Left lung (tissue), 10 donors: Measurements from ENCODE around the gene CD34. TPM values are rescaled to one million over a fixed set of nuclear protein-coding genes. Genes with fewer than 3 reads are reported as not detected.

Experiments used
- ATAC-seq: fragments of 200-7000 bp; cut with Tn5 transposase; one replicate; pipeline ENCODE4 v1.9.1; 2020; ENCODE audit warnings: moderate library complexity
- DNase-seq, 4 donors: peaks; one replicate each; pipeline ENCODE4 v3.0.0-alpha.2; 2013 to 2020
- H3K27ac ChIP-seq, 2 donors: fragments of 200-600 bp; sonication (generic) in 1 of 2; one replicate each; pipeline versions ENCODE4 v1.5.0 to v1.8.0; 2020 to 2021
- H3K27me3 ChIP-seq, 2 donors: fragments of 200-600 bp; sonication (generic) in 1 of 2; one replicate each; pipeline versions ENCODE4 v1.5.0 to v1.8.0; 2020 to 2021
- H3K36me3 ChIP-seq, 2 donors: fragments of 200-600 bp; sonication (generic) in 1 of 2; one replicate each; pipeline versions ENCODE4 v1.5.0 to v1.8.0; 2020 to 2021
- H3K4me1 ChIP-seq, 2 donors: fragments of 200-600 bp; one replicate each; pipeline ENCODE4 v1.8.0; 2021
- H3K4me3 ChIP-seq, 2 donors: fragments of 200-600 bp; sonication (generic) in 1 of 2; one replicate each; pipeline versions ENCODE4 v1.5.0 to v1.8.0; 2020 to 2021; ENCODE audit warnings: mild to moderate bottlenecking in 1 of 2
- H3K9me3 ChIP-seq, 2 donors: fragments of 200-600 bp; sonication (generic) in 1 of 2; one replicate each; pipeline versions ENCODE4 v1.5.0 to v1.8.0; 2020 to 2021
- intact Hi-C, 2 donors: fragments of 100-400 bp; cut with DNase I; formaldehyde crosslinking; loops; one replicate each; pipeline versions ENCODE4 v1.11.2 to v1.14.2; 2022
- polyA plus RNA-seq, 6 donors: library from polyadenylated mRNA; unstranded; fragments of 120-200 nt; gene quantifications; one replicate each; pipeline ENCODE4 v1.2.1, GENCODE V29; 2013; ENCODE audit not compliant: insufficient read length in 6 of 6
- total RNA-seq, 2 donors: library from RNA; stranded (reverse); fragmentation: NEBNext Ultra II Directional; extraction: Animal tissue kit (Norgen Biotek cat#: 25700); gene quantifications; one replicate each; pipeline ENCODE4 v1.2.1, GENCODE V29; 2021
- TF ChIP-seq, protein P1 (sequence below), 2 donors: fragments of 200-600 bp; sonication (generic) in 1 of 2; IDR thresholded peaks; one replicate each; pipeline versions ENCODE4 v1.5.0 to v1.8.0; 2021; ENCODE audit warnings: antibody characterized with exemption in 2 of 2
- donor health status: DM: no; HTN: yes; CAD: no.
- donor health status: DM: no; HTN: no; CAD: no.

The CD34 gene
- total and polyA plus RNA-seq, 8 donors: 40.8 to 160 (median 137) TPM

DNA sequence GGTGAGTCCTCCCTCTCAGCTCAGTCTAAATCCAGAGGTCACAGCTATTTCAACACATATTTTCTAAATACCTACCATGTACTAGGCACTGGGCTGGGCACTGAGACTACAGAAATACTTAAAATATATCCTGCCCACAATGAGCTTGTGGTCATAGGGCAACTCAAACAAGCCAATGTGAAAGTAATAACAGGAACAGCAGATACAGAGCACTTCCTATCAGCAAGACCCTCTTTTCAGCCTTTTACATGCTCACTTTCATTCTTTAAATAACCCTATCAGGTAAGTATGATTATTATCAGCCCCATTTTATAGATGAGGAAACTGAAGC is 71.9 kb downstream of the CD34 start:
- ATAC-seq: no peak
- Histone ChIP-seq H3K4me3 (no peak overlapping the region), H3K36me3 (peaks cover 0 to 3% of the 10 kb centered on the region in 2 donors), H3K27me3 (no peaks in the 10 kb centered on the region), H3K27ac (no peak overlapping the region), H3K9me3 (no peaks in the 10 kb centered on the region), H3K4me1 (peaks cover 0 to 80% of the 10 kb centered on the region in 2 donors)
- TF ChIP-seq, protein P1, sequence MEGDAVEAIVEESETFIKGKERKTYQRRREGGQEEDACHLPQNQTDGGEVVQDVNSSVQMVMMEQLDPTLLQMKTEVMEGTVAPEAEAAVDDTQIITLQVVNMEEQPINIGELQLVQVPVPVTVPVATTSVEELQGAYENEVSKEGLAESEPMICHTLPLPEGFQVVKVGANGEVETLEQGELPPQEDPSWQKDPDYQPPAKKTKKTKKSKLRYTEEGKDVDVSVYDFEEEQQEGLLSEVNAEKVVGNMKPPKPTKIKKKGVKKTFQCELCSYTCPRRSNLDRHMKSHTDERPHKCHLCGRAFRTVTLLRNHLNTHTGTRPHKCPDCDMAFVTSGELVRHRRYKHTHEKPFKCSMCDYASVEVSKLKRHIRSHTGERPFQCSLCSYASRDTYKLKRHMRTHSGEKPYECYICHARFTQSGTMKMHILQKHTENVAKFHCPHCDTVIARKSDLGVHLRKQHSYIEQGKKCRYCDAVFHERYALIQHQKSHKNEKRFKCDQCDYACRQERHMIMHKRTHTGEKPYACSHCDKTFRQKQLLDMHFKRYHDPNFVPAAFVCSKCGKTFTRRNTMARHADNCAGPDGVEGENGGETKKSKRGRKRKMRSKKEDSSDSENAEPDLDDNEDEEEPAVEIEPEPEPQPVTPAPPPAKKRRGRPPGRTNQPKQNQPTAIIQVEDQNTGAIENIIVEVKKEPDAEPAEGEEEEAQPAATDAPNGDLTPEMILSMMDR (IDR thresholded peaks at IDR 0.05): no peak
- intact Hi-C loops: no loop called here
- DNase-seq: no peak

DNA sequence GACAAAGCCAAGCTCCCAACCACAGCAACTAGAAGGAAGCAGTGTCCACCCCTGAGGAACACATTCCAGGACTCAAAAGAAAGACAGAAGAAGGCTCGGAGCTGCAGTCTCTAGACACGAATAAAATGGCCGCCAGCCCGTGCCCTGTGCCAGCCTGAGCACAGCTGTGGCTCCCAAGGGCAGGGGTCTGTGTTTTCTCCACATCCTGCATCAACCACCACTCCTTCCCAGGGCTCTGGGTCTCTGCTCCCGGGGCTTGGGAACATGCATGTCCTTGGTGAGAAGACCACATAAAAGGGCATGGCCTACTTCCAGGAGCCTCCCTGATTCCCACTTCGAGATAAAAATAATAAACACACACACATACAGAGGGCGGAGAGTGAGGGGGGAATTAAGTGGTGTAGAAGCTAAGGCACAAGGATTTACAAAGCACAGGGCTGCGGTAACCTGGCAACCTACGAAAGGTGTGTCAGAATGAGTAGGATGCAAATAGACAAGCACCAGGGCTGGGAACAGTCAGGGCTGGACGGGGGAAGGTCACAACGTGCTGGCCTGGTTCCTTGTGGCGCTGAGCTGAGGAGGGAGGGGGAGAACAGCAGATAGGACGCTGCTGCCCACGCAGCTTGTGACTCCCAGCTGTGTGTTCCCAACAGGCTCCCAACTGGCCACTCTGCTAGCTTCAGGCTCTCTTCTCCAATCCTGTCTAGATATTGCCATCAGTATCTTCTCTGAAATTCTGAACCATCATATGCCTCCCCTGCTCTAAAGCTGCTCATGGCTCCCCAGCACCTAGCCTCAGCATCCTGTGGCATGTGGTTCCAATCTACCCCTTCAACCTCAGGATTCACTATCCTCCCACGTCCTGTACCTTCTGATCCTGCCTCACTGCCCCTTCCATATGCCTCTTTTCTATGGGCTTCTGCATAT is 72.5 kb downstream of the CD34 start:
- peaks cover 0 to 3% of the 10 kb centered on the region in 2 donors for H3K36me3 ChIP-seq
- intact Hi-C loops: no loop called here
- TF ChIP-seq, protein P1 (IDR thresholded peaks at IDR 0.05): no peak
- no peak overlapping the region for H3K4me3 ChIP-seq
- peak overlapping the region in 1 of 2 donors; percentile 20 for H3K27ac ChIP-seq
- peak; percentile 48 for ATAC-seq
- H3K27me3 ChIP-seq: no peaks in the 10 kb centered on the region
- H3K9me3 ChIP-seq: no peaks in the 10 kb centered on the region
- H3K4me1 ChIP-seq: peaks cover 0 to 80% of the 10 kb centered on the region in 2 donors
- no peak for DNase-seq

DNA sequence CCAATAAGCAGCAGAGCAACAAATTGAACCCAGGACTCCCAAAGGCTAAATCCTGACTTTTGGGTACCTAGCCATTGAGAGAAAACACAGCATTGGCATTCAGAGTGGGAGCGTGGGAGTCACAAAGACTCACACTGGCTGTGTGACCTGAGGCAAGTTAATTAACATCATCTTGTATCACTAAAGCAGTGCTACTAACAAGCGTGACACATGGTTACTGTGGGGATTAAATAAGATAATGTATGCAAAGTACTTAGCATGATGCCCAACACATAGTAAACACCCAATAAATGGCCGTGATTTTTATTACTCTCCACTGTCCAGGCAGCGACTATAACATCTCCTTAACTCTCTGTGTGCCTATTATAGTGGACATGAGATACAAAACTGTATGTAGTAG is 73.3 kb downstream of the CD34 start:
- H3K27me3 ChIP-seq: no peaks in the 10 kb centered on the region
- H3K27ac ChIP-seq: peak overlapping the region in 1 of 2 donors; percentile 20
- H3K4me3 ChIP-seq: no peak overlapping the region
- intact Hi-C loops: no loop called here
- TF ChIP-seq, protein P1 (IDR thresholded peaks at IDR 0.05): no peak
- DNase-seq (no peak), ATAC-seq (no peak)
- H3K4me1 ChIP-seq: peaks cover 0 to 82% of the 10 kb centered on the region in 2 donors
- H3K9me3 ChIP-seq: no peaks in the 10 kb centered on the region
- H3K36me3 ChIP-seq: peaks cover 0 to 3% of the 10 kb centered on the region in 2 donors

DNA sequence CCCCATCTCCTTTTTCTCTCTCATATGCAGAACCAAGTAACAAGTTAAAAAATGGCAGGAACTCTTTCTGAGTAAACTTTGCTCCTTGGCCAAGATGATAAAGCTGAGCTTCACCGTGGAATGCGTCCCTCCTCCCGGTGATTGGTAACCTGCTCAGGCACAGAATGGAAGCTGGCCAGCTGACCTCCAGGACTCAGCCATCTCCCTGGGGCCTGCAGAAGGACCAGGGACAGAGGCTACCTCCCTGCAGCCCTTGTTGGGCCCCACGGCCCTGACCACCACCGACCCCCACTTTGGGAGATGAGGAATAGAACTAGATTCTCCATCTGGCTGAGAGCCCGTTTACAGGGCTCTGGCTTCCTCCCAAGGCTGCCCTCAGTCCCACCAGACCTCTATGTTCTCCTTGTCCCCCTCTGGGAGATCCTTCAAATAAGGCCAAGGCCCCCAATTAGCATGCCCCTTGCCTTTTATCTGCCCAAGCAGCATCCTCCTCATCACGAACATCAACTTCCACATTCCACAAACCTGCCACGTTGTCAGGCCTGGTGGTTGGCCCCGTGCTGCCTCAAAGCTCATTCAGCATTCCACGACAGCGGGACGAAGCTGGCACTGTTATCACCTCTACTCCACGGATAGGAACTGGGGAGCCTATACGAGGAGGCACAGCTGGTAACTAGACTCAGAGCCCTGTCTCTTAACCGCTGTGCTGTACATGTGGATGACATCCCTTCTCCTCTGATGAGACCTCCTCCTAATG is 74.2 kb downstream of the CD34 start:
- Histone ChIP-seq H3K27me3 (no peaks in the 10 kb centered on the region), H3K9me3 (no peaks in the 10 kb centered on the region), H3K4me3 (no peak overlapping the region), H3K4me1 (peaks cover 0 to 82% of the 10 kb centered on the region in 2 donors), H3K27ac (peak overlapping the region in 1 of 2 donors; percentile 34), H3K36me3 (no peaks in the 10 kb centered on the region)
- no peak for ATAC-seq
- intact Hi-C loops: no loop called here
- no peak for DNase-seq
- TF ChIP-seq, protein P1 (IDR thresholded peaks at IDR 0.05): no peak

DNA sequence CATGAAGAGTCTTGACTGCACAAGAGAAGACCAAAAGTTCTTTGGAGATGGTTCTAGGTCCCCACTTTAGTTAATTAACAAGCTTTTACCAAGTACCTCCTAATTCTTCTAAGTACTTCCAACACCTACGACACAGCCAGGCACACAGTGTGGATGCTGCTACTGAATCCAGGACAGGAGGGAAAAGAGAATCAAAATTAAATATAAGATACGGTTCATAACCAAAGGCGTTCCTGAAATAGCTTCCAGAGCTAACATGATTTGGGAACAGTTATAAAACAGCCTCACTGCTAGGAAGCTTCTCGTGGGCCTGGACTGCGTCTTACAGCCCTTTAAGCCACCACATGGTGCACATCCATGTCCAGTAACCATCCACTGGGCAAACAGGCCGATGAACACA is 75.0 kb downstream of the CD34 start:
- DNase-seq (no peak), ATAC-seq (no peak)
- Histone ChIP-seq H3K4me3 (no peak overlapping the region), H3K27me3 (no peaks in the 10 kb centered on the region), H3K9me3 (no peaks in the 10 kb centered on the region), H3K27ac (peak overlapping the region in 1 of 2 donors; percentile 28), H3K36me3 (no peaks in the 10 kb centered on the region), H3K4me1 (peaks cover 0 to 82% of the 10 kb centered on the region in 2 donors)
- TF ChIP-seq, protein P1 (IDR thresholded peaks at IDR 0.05): no peak
- intact Hi-C loops: no loop called here
